K562 (cell line): ENCODE results near the gene POLR3K. TPM values are rescaled to one million over a fixed set of nuclear protein-coding genes. Genes with fewer than 3 reads are reported as not detected.

Experiments
- ATAC-seq: fragments of 200-7000 bp; cut with Tn5 transposase; 3 replicates; pipeline ENCODE4 v1.9.1; 2020; ENCODE audit warnings: moderate library complexity
- BruUV-seq: library from RNA; stranded (reverse); fragments of 400-500 nt; replicated peaks from 2 replicates; lab custom pipeline; 2021; lab: Mats Ljungman, UMichigan
- CTCF ChIA-PET: fragments of 300-600 bp; formaldehyde crosslinking; extraction: SDS; loops from one replicate; lab custom pipeline; 2021; ENCODE audit warnings: low intra/inter-chr PET ratio; lab: Yijun Ruan, JAX
- POLR2A ChIA-PET: fragments of 300-600, 350-650 bp; sonication (Branson Sonifier 250); formaldehyde crosslinking; extraction: SDS; loops from one replicate; lab custom pipeline; 2021; ENCODE audit warnings: antibody characterized with exemption, inconsistent platforms; lab: Yijun Ruan, JAX
- DNase-seq, 4 experiments: peaks; one replicate each; pipeline versions ENCODE4 v3.0.0 to v3.0.0-alpha.2; 2011 to 2018; ENCODE audit warnings: low spot score in 3 of 4, mixed read lengths in 3 of 4; ENCODE audit errors: extremely low read depth in 1 of 4
- FAIRE-seq: peaks from 2 replicates; lab custom pipeline; 2011; peaks lifted over from hg19 to GRCh38; lab: Jason Lieb, UNC
- H2AFZ ChIP-seq: 2 replicates; pipeline ENCODE4 v1.6.0; 2011; ENCODE audit warnings: low read depth, low read length, control low read depth, inconsistent platforms
- H3K27ac ChIP-seq: fragments of 200-600 bp; 3 replicates; pipeline ENCODE4 v1.8.0; 2011; ENCODE audit warnings: low read depth, mild to moderate bottlenecking, control low read depth, inconsistent platforms, low read length, moderate library complexity, mixed read lengths; ENCODE audit errors: extremely low read depth
- H3K27me3 ChIP-seq, 2 experiments: fragments of 300-600 bp in 1 of 2; 2 replicates in 1 of 2; 3 replicates in 1 of 2; pipeline versions ENCODE4 v1.6.0 to v1.8.0; 2011; ENCODE audit warnings: inconsistent platforms in 2 of 2, low read length in 2 of 2, mild to moderate bottlenecking in 1 of 2, mixed read lengths in 1 of 2, moderate library complexity in 1 of 2; ENCODE audit not compliant: control insufficient read depth in 2 of 2, insufficient read depth in 2 of 2
- H3K36me3 ChIP-seq: fragments of 300-600 bp; 3 replicates; pipeline ENCODE4 v1.8.0; 2011; ENCODE audit warnings: mild to moderate bottlenecking, low read length, inconsistent platforms; ENCODE audit not compliant: control insufficient read depth, insufficient read depth
- H3K4me1 ChIP-seq, 2 experiments: fragments of 200-600 bp in 1 of 2; replicated peaks in 1 of 2; 2 replicates in 1 of 2; 3 replicates in 1 of 2; pipeline versions ENCODE4 v1.5.1 to v1.8.0; 2011; ENCODE audit warnings: inconsistent platforms in 2 of 2, low read length in 2 of 2, mild to moderate bottlenecking in 1 of 2, mixed read lengths in 1 of 2, moderate library complexity in 1 of 2; ENCODE audit not compliant: control insufficient read depth in 2 of 2, insufficient read depth in 2 of 2
- H3K4me2 ChIP-seq: 2 replicates; pipeline ENCODE4 v1.6.1; 2011; ENCODE audit warnings: low read length, control low read depth, inconsistent platforms, mixed read lengths; ENCODE audit not compliant: insufficient read depth
- H3K4me3 ChIP-seq: fragments of 200-600 bp; sonication (generic), shearing (Covaris generic); 2 replicates; pipeline ENCODE4 v1.5.1; 2016; ENCODE audit warnings: control low read depth, inconsistent platforms
- H3K79me2 ChIP-seq: fragments of 200-600 bp; 3 replicates; pipeline ENCODE4 v1.8.0; 2011; ENCODE audit warnings: low read length, inconsistent platforms; ENCODE audit not compliant: control insufficient read depth, insufficient read depth
- H3K9ac ChIP-seq, 2 experiments: 2 replicates each; pipeline versions ENCODE4 v1.6.0 to v1.6.1; 2011; ENCODE audit warnings: low read depth in 2 of 2, low read length in 2 of 2, control low read depth in 1 of 2, inconsistent platforms in 1 of 2, mild to moderate bottlenecking in 1 of 2, mixed read lengths in 1 of 2; ENCODE audit not compliant: insufficient read depth in 1 of 2
- H3K9me1 ChIP-seq: one replicate; pipeline ENCODE4 v1.6.0; 2011; ENCODE audit warnings: inconsistent platforms, mild to moderate bottlenecking, low read length, moderate library complexity; ENCODE audit not compliant: control insufficient read depth, insufficient read depth
- H3K9me3 ChIP-seq: replicated peaks from 2 replicates; pipeline ENCODE4 v1.5.1; 2011; ENCODE audit warnings: low read depth, low read length, inconsistent platforms; ENCODE audit not compliant: control insufficient read depth, insufficient read depth
- H4K20me1 ChIP-seq: replicated peaks from 2 replicates; pipeline ENCODE4 v1.6.1; 2011; ENCODE audit warnings: low read length, inconsistent platforms, mixed read lengths; ENCODE audit not compliant: control insufficient read depth, insufficient read depth
- CC2D1A ChIP-seq: fragments of 450-650 bp; IDR thresholded peaks from 2 replicates; pipeline ENCODE4 v1.6.1; 2017; ENCODE audit warnings: mild to moderate bottlenecking
- CEBPG ChIP-seq, 3 experiments: fragments of 200-800 bp in 1 of 3; sonication (Bioruptor generic) in 1 of 3; sonication (generic) in 1 of 3; formaldehyde crosslinking in 1 of 3; IDR thresholded peaks in 2 of 3; conservative IDR thresholded peaks in 1 of 3; 2 replicates each; pipeline versions ENCODE4 v1.6.1 to v1.8.0; 2016 to 2022; ENCODE audit warnings: missing compliant biosample characterization in 2 of 3, missing genetic modification characterization in 2 of 3, mild to moderate bottlenecking in 1 of 3, missing genetic modification reagents in 1 of 3
- HNRNPK ChIP-seq: fragments of 200-400 bp; formaldehyde crosslinking; IDR thresholded peaks from one replicate; pipeline ENCODE4 v1.6.1; 2018; ENCODE audit warnings: mild to moderate bottlenecking, low read depth, low read length; ENCODE audit not compliant: poor library complexity, severe bottlenecking
- MLLT1 ChIP-seq, 2 experiments: fragments of 450-650 bp; IDR thresholded peaks; 2 replicates each; pipeline ENCODE4 v1.6.1; 2016
- MYBL2 ChIP-seq, 2 experiments: fragments of 450-650 bp in 1 of 2; sonication (generic) in 1 of 2; formaldehyde crosslinking in 1 of 2; IDR thresholded peaks; 2 replicates each; pipeline versions ENCODE4 v1.6.1 to v1.8.1; 2017 to 2022; ENCODE audit warnings: borderline replicate concordance in 1 of 2, inconsistent platforms in 1 of 2, low read depth in 1 of 2, mild to moderate bottlenecking in 1 of 2, missing genetic modification reagents in 1 of 2, moderate library complexity in 1 of 2
- PCBP1 ChIP-seq: fragments of 200-400 bp; formaldehyde crosslinking; IDR thresholded peaks from 2 replicates; pipeline ENCODE4 v1.6.1; 2018; ENCODE audit warnings: mild to moderate bottlenecking, low read depth, low read length; ENCODE audit not compliant: poor library complexity, severe bottlenecking
- POLR2G ChIP-seq: fragments of 200-400 bp; formaldehyde crosslinking; IDR thresholded peaks from 2 replicates; pipeline ENCODE4 v1.6.1; 2017; ENCODE audit warnings: low read depth, mild to moderate bottlenecking, antibody characterized with exemption, low read length, moderate library complexity
- RB1 ChIP-seq: fragments of 450-650 bp; IDR thresholded peaks from 2 replicates; pipeline ENCODE4 v1.6.1; 2017; ENCODE audit warnings: low read depth, mild to moderate bottlenecking
- ZC3H4 ChIP-seq: sonication (generic); formaldehyde crosslinking; IDR thresholded peaks from 2 replicates; pipeline ENCODE4 v1.9.0; 2021; ENCODE audit warnings: missing genetic modification reagents, borderline replicate concordance
- WGBS: fragments of 100-300 bp; shearing (Covaris generic); methylation state at CpG from one replicate; pipeline ENCODE4 v1.1.6; 2016; ENCODE audit warnings: low coverage, mixed read lengths; ENCODE audit not compliant: insufficient coverage; ENCODE audit errors: missing lambda C conversion rate; 5-methylcytosine and 5-hydroxymethylcytosine counted together
- in situ Hi-C: fragments of 300-500 bp; cut with MboI; formaldehyde crosslinking; loops from 4 replicates; pipeline ENCODE4 v1.15.0; 2018; ENCODE audit warnings: inconsistent platforms, mixed read lengths
- intact Hi-C: fragments of 100-400 bp; cut with micrococcal nuclease; formaldehyde crosslinking; loops from 2 replicates; pipeline ENCODE4 v1.14.2; 2022
- polyA plus RNA-seq, 8 experiments: library from polyadenylated mRNA; depleted of rRNA in 4 of 8; stranded (reverse) in 5 of 8; unstranded in 3 of 8; fragments of >200 nt; fragmentation: Nextera tagmentation in 2 of 8; fragmentation: Illumina TruSeq in 1 of 8; extraction: Ambion mirVana in 2 of 8; extraction: Trizol in 1 of 8; gene quantifications; 2 replicates each; pipeline versions ENCODE4 v1.2.1 to v1.2.3, GENCODE V29; 2011 to 2014; ENCODE audit warnings: inconsistent platforms in 1 of 8, missing spikeins in 1 of 8
- total RNA-seq, 7 experiments: library from RNA; depleted of rRNA in 6 of 7; stranded (reverse); fragments of >200 nt in 6 of 7; fragmentation: Illumina TruSeq in 2 of 7; extraction: Trizol in 2 of 7; gene quantifications; 2 replicates each; pipeline versions ENCODE4 v1.2.1 to v1.2.3, GENCODE V29; 2011 to 2021; ENCODE audit warnings: low replicate concordance in 1 of 7
- TF ChIP-seq, protein P1 (sequence below): sonication (generic); formaldehyde crosslinking; IDR thresholded peaks from 2 replicates; pipeline ENCODE4 v1.8.1; 2023; ENCODE audit warnings: mild to moderate bottlenecking, missing genetic modification reagents

The POLR3K gene
- total and polyA plus RNA-seq, 9 of the 15 experiments (the other 6 are each of a cell fraction or from before 2014, with no cell fraction given), result 42.1 to 315 (median 86.7) TPM

- no peak for FAIRE-seq
- ATAC-seq, result no peak
- DNase-seq, result no peak
- Histone ChIP-seq H3K9me3 (no peaks in the 10 kb centered on the region), H3K9ac (no peak overlapping the region), H3K4me3 (no peak overlapping the region), H3K4me2 (no peak overlapping the region), H3K27me3 (no peaks in the 10 kb centered on the region), H4K20me1 (no peaks in the 10 kb centered on the region; the same call in 1 of the 2 replicates), H2AFZ (no peak overlapping the region), H3K9me1 (peaks cover 2% of the 10 kb centered on the region), H3K4me1 (peaks cover 0 to 45% of the 10 kb centered on the region in 2 experiments; a peak in 3 of 5 replicates), H3K27ac (no peak overlapping the region), H3K36me3 (peaks cover 24% of the 10 kb centered on the region), H3K79me2 (no peaks in the 10 kb centered on the region)
- no TSS peak for BruUV-seq
- in situ Hi-C loops (no loop called here), intact Hi-C loops (no loop called here)
- POLR2A ChIA-PET, result no interaction called here
- TF ChIP-seq MLLT1 (IDR thresholded peaks at IDR 0.05) (no peak), POLR2G (0 out of 2 replicates have a peak, but pooled peaks have one; percentile 4), CC2D1A (no peak), MYBL2 (IDR thresholded peaks at IDR 0.05; ENCODE audit: low read depth) (no peak), MYBL2 (CRISPR knock-in tag; IDR thresholded peaks at IDR 0.05; ENCODE audit: borderline replicate concordance) (no peak), ZC3H4 (CRISPR knock-in tag) (no peak), HNRNPK (no peak), RB1 (no peak), PCBP1 (peak; percentile 8), CEBPG (CRISPR knock-in tag; IDR thresholded peaks at IDR 0.05) (no peak), CEBPG (tag; conservative IDR thresholded peaks at IDR 0.05 in 1 of 2, IDR thresholded peaks at IDR 0.05 in 1 of 2) (no peak)
- TF ChIP-seq, protein P1, sequence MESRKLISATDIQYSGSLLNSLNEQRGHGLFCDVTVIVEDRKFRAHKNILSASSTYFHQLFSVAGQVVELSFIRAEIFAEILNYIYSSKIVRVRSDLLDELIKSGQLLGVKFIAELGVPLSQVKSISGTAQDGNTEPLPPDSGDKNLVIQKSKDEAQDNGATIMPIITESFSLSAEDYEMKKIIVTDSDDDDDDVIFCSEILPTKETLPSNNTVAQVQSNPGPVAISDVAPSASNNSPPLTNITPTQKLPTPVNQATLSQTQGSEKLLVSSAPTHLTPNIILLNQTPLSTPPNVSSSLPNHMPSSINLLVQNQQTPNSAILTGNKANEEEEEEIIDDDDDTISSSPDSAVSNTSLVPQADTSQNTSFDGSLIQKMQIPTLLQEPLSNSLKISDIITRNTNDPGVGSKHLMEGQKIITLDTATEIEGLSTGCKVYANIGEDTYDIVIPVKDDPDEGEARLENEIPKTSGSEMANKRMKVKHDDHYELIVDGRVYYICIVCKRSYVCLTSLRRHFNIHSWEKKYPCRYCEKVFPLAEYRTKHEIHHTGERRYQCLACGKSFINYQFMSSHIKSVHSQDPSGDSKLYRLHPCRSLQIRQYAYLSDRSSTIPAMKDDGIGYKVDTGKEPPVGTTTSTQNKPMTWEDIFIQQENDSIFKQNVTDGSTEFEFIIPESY (CRISPR knock-in tag), result peak; percentile 73; the same call in 1 of the 2 replicates
- CTCF ChIA-PET, result no interaction called here
- 85% methylated on average over 14 of the region's 32 CpGs for WGBS
These were observed 8.5 kb upstream of the POLR3K start for GRCh38 chr16:61879-62281.
